ENCODE data around the gene DSCAML1. TPM values are rescaled to one million over a fixed set of nuclear protein-coding genes. Genes with fewer than 3 reads are reported as not detected.

DSCAML1 gene
- total and polyA plus RNA-seq, 2 of the 8 experiments (the other 6 are each of a cell fraction or from before 2014, with no cell fraction given) = 0.19 to 0.24 TPM

DNA sequence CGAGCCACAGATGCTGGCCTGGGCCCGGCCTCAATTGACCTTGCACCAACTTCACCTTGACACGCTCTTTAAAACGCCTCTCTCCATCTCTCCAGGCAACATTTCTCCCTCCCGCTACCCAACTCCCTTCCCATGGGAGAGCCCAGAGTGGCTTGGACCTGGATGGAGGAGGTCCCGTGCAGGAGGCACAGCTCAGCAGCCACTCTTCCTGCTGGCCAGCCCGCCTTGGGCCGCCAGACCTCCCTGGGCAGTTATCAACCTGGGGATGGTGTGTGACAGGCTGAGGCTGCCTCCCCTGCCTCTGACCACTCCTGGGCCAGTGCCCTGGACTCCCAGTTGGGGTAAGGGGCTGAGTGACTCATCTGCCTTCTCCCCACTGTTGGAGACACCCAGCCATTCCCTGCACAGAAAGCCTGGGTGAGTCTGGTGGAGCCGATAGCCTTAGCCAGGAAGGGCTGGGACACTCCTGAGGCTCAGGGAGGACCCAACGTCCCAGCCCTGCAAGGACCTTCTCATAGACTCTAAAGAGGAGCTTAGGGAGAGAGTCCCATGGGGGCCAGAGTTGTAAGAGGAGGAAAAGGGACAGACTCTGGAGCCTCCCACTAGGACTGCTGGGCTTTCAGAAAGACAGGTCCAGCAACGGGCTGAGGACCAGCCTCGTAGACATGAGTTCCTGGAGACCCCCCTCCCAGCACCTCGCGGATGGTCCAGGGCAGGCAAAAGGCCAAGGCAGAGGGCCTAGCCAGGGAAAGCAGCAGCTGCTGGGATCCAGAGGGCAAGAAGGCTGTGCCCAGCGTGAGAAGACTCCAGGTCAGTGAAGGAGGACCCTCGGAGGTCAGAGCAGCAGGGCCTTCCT lies 337.7 kb downstream of the DSCAML1 start:
- no peak overlapping the region for H3K18ac ChIP-seq (ENCODE audit: extremely low read depth, low read length)
- ChIA-PET CTCF (ENCODE audit: partially characterized antibody) (interaction anchor here (0.8 to 6.0 kb wide), 10 partner anchors 9 to 358 kb away, joined by 3 to 24 read pairs (median 4); no protein-coding TSS in a partner anchor), POLR2A (ENCODE audit: partially characterized antibody) (interaction anchor here (1.2 kb wide), 1 partner anchor 16 kb away, joined by 3 read pairs; no protein-coding TSS in a partner anchor)
- H3K27ac ChIP-seq (ENCODE audit: low read depth, low read length) = no peak overlapping the region
- no peak overlapping the region for H3K23ac ChIP-seq (ENCODE audit: insufficient read length)
- H3K4me3 ChIP-seq (ENCODE audit: extremely low read depth in 1 of 4, insufficient read depth in 2 of 4, low read depth in 3 of 4, low read length in 4 of 4) = no peak overlapping the region
- no peaks in the 10 kb centered on the region for H3K27me3 ChIP-seq (replicated peaks in 1 of 4; ENCODE audit: control insufficient read depth in 3 of 4, extremely low read depth in 1 of 4, insufficient read depth in 3 of 4, low read length in 3 of 4)
- no peak overlapping the region for H2AFZ ChIP-seq (ENCODE audit: low read length)
- no peak overlapping the region for H4K91ac ChIP-seq (replicated peaks; ENCODE audit: insufficient read length, low read length)
- H4K20me1 ChIP-seq (replicated peaks in 1 of 2; ENCODE audit: control insufficient read depth in 1 of 2, insufficient read depth in 2 of 2, low read length in 2 of 2) = no peaks in the 10 kb centered on the region
- no peak overlapping the region for H2BK20ac ChIP-seq (ENCODE audit: low read length)
- H3K79me1 ChIP-seq (ENCODE audit: low read depth, low read length) = no peaks in the 10 kb centered on the region
- FAIRE-seq (no peak), DNase-seq (ENCODE audit: low read depth in 1 of 2, low spot score in 2 of 2) (no peak)
- H2BK15ac ChIP-seq (ENCODE audit: low read length) = no peak overlapping the region
- whole genome bisulfite sequencing, 2 experiments (ENCODE audit: extremely low coverage in 1 of 2, insufficient coverage in 1 of 2, insufficient read length in 1 of 2, insufficient replicate concordance in 2 of 2, low coverage in 1 of 2, low lambda C conversion rate in 2 of 2, missing lambda C conversion rate in 1 of 2) = 79% methylated on average over 16 of the region's 16 CpGs; no CpG with 5 or more reads in 1 of the 2 experiments
- no peaks in the 10 kb centered on the region for H3K79me2 ChIP-seq (ENCODE audit: control insufficient read depth in 1 of 2, insufficient read depth in 2 of 2, low read length in 2 of 2)
- no peaks in the 10 kb centered on the region for H3K4me1 ChIP-seq (replicated peaks in 1 of 4; ENCODE audit: control insufficient read depth in 3 of 4, insufficient read depth in 4 of 4, low read length in 3 of 4)
- H3K14ac ChIP-seq (ENCODE audit: insufficient read length) = no peak overlapping the region
- no peak overlapping the region for H3K4me2 ChIP-seq (ENCODE audit: insufficient read depth in 1 of 2, low read depth in 2 of 2, low read length in 2 of 2)
- H2BK12ac ChIP-seq (ENCODE audit: low read depth, low read length) = no peak overlapping the region
- 0 out of 2 replicates have a peak overlapping the region, but pooled peaks have one; percentile 9 for H4K8ac ChIP-seq (ENCODE audit: extremely low read depth, insufficient read depth, low read length)
- no peak overlapping the region for H3K4ac ChIP-seq (replicated peaks; ENCODE audit: insufficient read length, low read depth, low read length)
- TF ChIP-seq CHD1 (IDR thresholded peaks at IDR 0.05; ENCODE audit: low read depth, low read length) = no peak
- 0 out of 4 replicates have a peak, but pooled peaks cover 0 to 3% of the 10 kb centered on the region in 2 experiments for H3K9me3 ChIP-seq (ENCODE audit: insufficient read depth in 2 of 2, low read depth in 1 of 2, low read length in 1 of 2)
- H2AK5ac ChIP-seq (ENCODE audit: low read depth, low read length) = 0 out of 2 replicates have a peak overlapping the region, but pooled peaks have one; percentile 15
- no peaks in the 10 kb centered on the region for H3K23me2 ChIP-seq (ENCODE audit: low read depth, low read length)
- H4K5ac ChIP-seq (ENCODE audit: insufficient read length, low read depth, low read length) = no peak overlapping the region
- H3K9ac ChIP-seq (replicated peaks in 1 of 4; ENCODE audit: extremely low read depth in 1 of 4, low read depth in 3 of 4, low read length in 3 of 4) = no peak overlapping the region
- no peak overlapping the region for H2BK120ac ChIP-seq (replicated peaks; ENCODE audit: low read depth, low read length)
- no peak overlapping the region for H3K56ac ChIP-seq (replicated peaks; ENCODE audit: insufficient read length, low read depth, low read length)
- no peaks in the 10 kb centered on the region for H3K36me3 ChIP-seq (ENCODE audit: control insufficient read depth in 2 of 4, insufficient read depth in 4 of 4, low read length in 3 of 4)
- H2BK5ac ChIP-seq (ENCODE audit: low read depth, low read length) = no peak overlapping the region

All from H1 (cell line).